ENCODE results near the gene HYDIN.

DNA sequence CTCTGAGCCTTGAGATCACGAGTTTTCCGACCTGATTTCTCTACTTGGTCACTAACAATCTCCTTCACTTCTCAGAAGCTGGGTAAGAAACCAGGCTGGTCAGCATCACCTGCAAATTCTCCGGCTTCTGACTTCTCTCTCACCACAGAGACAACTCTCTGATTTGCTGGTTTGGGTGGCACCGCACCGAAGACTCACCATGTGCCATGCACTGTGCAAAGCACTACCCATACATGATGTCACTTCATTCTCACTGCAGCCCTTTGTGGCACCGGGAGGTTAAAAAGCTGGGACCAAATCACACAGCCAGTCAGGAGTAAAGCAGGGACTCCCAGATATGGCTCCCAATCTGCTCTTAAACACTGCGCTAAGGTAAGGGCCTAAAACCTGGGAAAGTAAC is 430.2 kb downstream of the HYDIN start:
- no peak for TF ChIP-seq GABPA (IDR thresholded peaks at IDR 0.05 in 1 of 2, conservative IDR thresholded peaks at IDR 0.05 in 1 of 2)
- TF ChIP-seq, protein P1, sequence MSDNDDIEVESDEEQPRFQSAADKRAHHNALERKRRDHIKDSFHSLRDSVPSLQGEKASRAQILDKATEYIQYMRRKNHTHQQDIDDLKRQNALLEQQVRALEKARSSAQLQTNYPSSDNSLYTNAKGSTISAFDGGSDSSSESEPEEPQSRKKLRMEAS (IDR thresholded peaks at IDR 0.05): no peak
- TF ChIP-seq, protein P2, sequence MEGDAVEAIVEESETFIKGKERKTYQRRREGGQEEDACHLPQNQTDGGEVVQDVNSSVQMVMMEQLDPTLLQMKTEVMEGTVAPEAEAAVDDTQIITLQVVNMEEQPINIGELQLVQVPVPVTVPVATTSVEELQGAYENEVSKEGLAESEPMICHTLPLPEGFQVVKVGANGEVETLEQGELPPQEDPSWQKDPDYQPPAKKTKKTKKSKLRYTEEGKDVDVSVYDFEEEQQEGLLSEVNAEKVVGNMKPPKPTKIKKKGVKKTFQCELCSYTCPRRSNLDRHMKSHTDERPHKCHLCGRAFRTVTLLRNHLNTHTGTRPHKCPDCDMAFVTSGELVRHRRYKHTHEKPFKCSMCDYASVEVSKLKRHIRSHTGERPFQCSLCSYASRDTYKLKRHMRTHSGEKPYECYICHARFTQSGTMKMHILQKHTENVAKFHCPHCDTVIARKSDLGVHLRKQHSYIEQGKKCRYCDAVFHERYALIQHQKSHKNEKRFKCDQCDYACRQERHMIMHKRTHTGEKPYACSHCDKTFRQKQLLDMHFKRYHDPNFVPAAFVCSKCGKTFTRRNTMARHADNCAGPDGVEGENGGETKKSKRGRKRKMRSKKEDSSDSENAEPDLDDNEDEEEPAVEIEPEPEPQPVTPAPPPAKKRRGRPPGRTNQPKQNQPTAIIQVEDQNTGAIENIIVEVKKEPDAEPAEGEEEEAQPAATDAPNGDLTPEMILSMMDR (IDR thresholded peaks at IDR 0.05; ENCODE audit: low read depth, low read length, missing input control): no peak
- TF ChIP-seq TAF1 (conservative IDR thresholded peaks at IDR 0.05): no peak

Data from liver (tissue), 3 donors.